GM21360 (cell line): Measurements from ENCODE around the gene RASA2.
"Not testable (repeated sequence)": the region's sequence is repeated elsewhere in the genome, so short reads cannot be mapped to it uniquely, and the experiment has no call there.

Experiments used
- ATAC-seq: cut with Tn5 transposase; IDR thresholded peaks from one replicate; pipeline ENCODE4 v1.9.1; 2021; ENCODE audit warnings: mild to moderate bottlenecking, moderate library complexity; ENCODE audit not compliant: unreplicated experiment

Gene RASA2

DNA sequence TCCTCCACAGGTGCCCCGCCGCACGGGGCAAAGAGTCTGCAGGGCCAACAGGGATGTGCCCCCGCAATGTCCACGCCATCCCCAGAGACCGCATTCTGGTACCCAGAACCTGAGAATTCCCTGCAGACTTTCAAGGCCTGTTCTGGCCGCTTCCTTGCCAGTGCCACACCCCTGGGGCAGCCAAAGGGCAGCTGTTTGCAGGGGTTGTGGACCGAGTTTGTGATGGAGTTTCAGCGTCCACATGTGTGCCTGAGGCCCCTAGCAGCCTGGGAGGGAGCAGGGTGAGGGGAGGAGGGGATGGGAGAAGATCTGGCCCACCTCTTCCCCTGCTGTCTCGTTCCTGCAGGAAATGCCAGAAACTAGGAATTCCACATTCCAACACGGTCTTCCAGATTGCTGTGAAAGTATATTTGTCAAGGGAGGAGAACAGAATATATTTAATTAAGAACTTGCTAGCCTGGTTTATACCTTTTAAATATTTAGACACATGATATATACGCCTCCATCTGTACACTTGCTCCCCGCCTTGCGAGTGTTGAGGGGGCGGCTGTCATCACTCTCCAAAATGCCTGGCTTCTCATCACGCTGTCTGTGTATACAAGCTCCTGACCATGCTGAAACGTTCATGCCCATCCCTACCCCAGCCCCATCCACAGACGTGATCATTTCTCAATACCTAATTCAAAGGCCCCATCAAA is 31.1 kb upstream of the RASA2 start:
- no peak for ATAC-seq

DNA sequence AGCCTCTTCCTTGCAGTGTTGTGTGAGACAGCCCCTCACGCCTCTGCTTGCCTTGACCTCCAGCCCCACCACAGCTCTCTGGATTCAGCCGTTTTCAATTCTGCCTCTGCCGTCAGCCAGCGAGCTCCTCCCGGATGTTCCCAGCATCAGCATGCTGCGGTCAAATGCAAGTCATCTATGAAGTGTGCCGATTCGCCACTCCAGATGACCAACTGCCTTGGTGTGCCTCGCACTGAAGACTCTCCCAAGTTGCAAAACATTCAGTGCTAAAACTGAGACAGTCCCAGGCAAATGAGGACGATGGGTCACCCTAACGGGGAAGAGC is 30.6 kb upstream of the RASA2 start:
- no peak for ATAC-seq

GRCh38 chr3:141457624-141458236 is 29.1 kb upstream of the RASA2 start:
- no peak for ATAC-seq

- ATAC-seq = no peak
Measured at GRCh38 chr3:141459008-141459407, 27.8 kb upstream of the RASA2 start.

GRCh38 chr3:141460097-141460704 is 26.6 kb upstream of the RASA2 start:
- ATAC-seq = peak; percentile 91

DNA sequence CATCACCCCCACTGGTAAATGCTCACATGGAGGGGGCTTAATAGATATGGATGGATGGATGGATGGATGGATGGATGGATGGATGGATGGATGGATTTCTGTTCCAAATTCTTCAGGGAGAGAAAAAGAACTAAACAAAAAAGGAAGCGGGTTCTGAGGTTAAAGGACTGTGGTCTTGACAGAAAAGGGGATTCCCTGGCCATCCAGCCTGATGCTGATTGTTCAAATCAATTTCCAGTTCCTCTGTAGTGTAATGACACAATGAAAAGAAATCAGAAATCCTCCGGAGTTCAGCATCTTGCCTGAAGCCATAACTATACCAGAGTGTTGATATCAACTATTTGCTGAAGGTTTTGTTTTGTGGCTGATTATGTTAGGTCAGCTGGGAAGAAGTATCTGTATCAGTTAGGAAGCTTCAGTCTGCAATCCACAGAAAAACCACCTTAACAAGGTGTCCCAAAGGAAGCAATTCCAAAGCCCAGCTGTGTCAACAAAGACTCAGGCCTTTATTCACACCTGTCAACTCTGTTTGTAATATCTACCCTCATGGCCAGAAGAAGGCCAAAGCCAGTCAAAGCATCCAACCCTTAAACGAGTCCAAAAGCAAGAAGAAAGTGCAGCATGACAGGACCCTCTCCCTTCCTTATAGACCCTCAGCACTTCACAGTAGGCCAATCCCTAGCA is 24.5 kb upstream of the RASA2 start:
- no peak for ATAC-seq

DNA sequence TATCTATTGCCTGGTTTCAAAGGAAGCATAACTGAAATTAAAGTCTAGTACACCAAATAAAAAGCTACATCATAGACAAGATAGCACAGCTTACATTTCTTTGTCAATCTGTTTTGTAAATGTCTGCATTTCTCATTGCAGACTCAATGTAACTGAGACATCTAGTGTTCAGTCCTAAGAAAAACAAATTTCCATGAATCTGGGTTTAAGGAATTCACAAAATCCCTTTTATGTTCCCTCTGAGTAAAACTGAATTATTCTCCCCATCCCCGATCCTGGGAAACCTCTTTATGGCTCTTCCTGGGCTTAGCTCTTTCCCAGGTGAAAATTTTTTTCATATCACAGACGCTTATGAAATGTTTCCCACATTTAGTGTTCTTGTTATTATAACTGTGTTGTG is 21.6 kb upstream of the RASA2 start:
- no peak for ATAC-seq

- ATAC-seq = no peak
Measured at GRCh38 chr3:141466633-141467169, 20.1 kb upstream of the RASA2 start.

DNA sequence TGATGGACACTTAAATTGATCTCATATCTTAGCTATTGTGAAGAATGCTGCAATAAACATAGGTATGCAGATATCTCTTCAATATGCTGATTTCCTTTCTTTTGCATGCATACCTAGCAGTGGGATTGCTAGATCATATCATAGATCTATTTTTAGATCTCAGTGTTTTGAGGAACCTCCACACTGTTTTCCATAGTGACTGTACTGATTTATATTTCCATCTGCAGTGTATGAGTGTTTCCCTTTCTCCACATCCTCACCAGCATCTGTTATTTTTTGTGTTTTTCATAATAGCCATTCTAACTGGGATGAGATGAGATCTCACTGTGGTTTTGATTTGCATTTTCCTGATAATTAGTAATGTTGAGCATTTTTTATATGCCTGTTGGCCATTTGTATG is 17.1 kb upstream of the RASA2 start:
- ATAC-seq = no peak

GRCh38 chr3:141471160-141471559 is 15.7 kb upstream of the RASA2 start:
- ATAC-seq = no peak

- ATAC-seq = no peak
Measured at GRCh38 chr3:141476033-141476432, 10.8 kb upstream of the RASA2 start.

DNA sequence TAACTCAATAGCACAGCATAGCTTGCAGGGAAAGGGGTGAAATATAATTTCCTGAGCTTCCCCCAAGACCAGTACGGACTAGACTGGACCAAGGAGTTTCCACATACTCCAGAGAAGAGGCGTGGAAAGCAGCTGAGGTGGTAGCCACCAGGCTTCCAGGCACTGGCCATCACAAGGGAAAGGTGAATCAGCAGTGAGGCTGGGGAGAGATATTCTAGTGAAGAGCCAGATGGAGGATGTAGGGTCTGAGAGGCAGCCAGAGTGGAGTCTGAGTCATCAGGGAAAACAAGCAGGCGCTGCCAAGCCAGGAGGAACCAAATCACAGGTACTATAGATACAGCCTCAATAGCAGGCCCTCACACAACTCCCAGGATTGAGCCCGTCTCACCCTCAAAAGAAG is 9.6 kb upstream of the RASA2 start:
- ATAC-seq = no peak

- no peak for ATAC-seq
Measured at GRCh38 chr3:141478139-141478538, 8.7 kb upstream of the RASA2 start.

DNA sequence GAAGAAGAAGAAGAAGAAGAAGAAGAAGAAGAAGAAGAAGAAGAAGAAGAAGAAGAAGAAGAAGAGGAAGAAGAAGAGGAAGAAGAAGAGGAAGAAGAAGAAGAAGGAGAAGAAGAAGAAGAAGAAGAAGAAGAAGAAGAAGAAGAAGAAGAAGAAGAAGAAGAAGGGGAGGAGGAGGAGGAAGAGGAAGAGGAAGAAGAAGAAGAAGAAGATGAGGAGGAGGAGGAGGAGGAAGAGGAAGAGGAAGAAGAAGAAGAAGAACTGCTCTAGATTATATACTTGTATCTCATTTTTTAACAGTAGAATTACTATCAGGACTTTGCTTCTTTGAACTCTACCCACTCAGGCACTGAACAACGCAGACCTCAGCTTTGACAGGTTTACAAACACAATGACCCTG is 8.0 kb upstream of the RASA2 start:
- ATAC-seq = not testable (repeated sequence)

DNA sequence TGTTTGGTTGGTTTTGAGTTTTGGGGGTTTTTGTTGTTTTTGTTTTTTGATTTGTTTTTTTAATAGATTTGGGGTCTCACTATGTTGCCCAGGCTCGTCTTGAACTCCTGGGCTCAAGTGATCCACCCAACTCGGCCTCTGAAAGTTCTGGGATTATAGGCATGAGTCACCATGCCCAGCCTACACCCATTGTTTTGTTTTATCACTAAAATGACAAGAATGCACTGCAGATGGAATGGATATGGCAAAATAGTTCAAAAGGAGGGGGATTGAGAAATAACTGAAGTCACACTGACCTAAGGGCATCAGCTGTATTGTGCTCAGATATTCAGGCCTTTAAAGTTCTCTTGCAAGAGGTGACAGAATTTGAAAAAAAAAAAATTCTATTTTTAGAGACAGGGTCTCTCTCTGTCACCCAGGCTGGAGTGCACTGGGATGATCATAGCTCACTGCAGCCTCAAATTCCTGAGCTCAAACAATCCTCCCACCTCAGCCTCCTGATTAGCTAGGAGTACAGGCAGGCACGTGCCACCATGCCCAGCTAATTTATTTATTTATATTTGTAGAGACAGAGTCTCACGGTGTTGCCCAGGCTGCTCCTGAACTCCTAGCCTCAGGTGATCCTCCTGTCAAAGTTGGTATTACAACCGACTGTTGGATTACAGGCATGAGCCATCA is 4.4 kb upstream of the RASA2 start:
- ATAC-seq = no peak

- ATAC-seq = no peak
Measured at GRCh38 chr3:141484701-141485287, 2.0 kb upstream of the RASA2 start.

DNA sequence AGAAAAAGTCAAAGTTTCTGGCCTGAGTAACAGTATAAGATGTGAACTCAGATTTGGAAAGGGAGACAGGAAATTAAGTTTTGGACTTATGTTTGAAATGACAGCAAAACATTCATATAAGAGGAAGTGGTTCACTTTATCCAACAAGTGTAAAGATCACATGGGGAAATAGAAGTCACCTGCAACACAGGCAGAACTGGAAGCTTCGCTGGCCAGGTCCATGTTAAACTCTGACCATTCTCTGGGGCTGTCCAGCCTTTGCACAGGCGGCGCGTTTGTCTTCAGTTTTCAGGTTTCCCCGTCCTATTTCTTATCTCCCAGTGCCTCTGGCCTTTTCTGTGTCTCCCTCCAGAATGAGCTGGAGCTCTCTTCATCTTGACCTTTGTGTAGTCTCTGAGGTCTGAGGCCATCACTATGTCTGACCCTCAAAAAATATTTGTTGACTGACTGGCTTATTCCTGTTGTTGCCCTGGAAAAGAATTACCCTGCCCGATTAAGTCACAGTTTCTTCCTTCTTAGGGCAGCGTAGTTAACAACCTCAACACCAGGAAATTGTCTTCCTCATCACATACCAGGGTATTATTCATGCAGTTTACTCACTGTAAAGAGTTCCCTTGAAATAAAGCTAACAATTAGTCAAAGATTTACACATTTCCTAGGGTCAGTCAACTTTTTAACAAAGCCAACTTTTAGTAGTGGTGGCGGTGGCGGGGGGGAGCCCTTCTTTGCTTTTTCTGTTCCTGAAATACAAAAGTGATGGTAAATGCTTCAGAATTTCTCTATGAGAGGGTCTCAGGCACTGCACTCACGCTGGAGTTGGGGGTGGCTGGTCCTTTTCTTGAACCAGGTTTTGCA is 959 bp upstream of the RASA2 start:
- no peak for ATAC-seq

GRCh38 chr3:141486496-141486745 is 406 bp upstream of the RASA2 start:
- no peak for ATAC-seq

GRCh38 chr3:141487521-141488252 is 860 bp downstream of the RASA2 start:
- peak; percentile 74 for ATAC-seq

GRCh38 chr3:141489203-141489602 is 2.4 kb downstream of the RASA2 start:
- ATAC-seq = no peak
